Measurements from ENCODE around the gene DNASE2B. TPM values are rescaled to one million over a fixed set of nuclear protein-coding genes. Genes with fewer than 3 reads are reported as not detected.

DNASE2B gene
- total RNA-seq, 1 donor, result not detected

GRCh38 chr1:84352298-84353106 lies 45.8 kb upstream of the DNASE2B start:
- Histone ChIP-seq H3K79me2 (ENCODE audit: insufficient read depth, low read length) (no peaks in the 10 kb centered on the region), H3K4me1 (ENCODE audit: insufficient read depth, low read length) (peaks cover 24% of the 10 kb centered on the region), H3K4me3 (ENCODE audit: insufficient read depth, low read length) (no peak overlapping the region), H3K27me3 (ENCODE audit: insufficient read depth, low read length) (no peaks in the 10 kb centered on the region), H3K27ac (ENCODE audit: low read depth, low read length) (no peak overlapping the region), H3K4me2 (ENCODE audit: insufficient read depth, low read length) (peak overlapping the region; percentile 5), H3K36me3 (ENCODE audit: insufficient read depth, low read length) (no peaks in the 10 kb centered on the region), H3K9me3 (ENCODE audit: low read depth, low read length) (no peaks in the 10 kb centered on the region), H4K20me1 (ENCODE audit: insufficient read depth, low read length) (no peaks in the 10 kb centered on the region), H2AFZ (ENCODE audit: low read length) (peak overlapping the region; percentile 56)
- DNase-seq (ENCODE audit: insufficient read length, low spot score, missing footprints), result no peak
- TF ChIP-seq CTCF (IDR thresholded peaks at IDR 0.05; ENCODE audit: extremely low read depth, low read depth, low read length), result no peak

DNA sequence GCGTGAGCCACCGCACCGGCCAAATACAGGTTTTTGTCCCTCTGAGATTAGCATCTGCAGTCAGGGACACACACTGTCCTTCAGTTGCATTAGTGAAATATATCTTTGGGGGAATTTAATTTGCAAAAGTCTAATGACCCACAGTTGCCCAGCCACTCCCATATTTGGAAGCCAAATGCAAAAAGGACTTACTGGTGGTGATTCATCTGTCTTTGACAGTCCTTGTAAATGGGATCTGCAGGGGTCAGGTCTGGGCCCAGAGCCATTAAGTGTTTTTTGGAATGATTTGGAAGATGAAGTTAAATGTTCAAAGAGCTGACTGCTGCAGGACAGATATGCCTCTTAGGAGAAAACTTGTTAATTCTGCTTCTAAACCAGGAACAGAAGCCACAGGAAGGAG lies 44.6 kb upstream of the DNASE2B start:
- TF ChIP-seq CTCF (IDR thresholded peaks at IDR 0.05; ENCODE audit: extremely low read depth, low read depth, low read length), result no peak
- Histone ChIP-seq H3K36me3 (ENCODE audit: insufficient read depth, low read length) (no peaks in the 10 kb centered on the region), H4K20me1 (ENCODE audit: insufficient read depth, low read length) (no peaks in the 10 kb centered on the region), H3K79me2 (ENCODE audit: insufficient read depth, low read length) (no peaks in the 10 kb centered on the region), H3K4me2 (ENCODE audit: insufficient read depth, low read length) (no peak overlapping the region), H3K4me1 (ENCODE audit: insufficient read depth, low read length) (peaks cover 16% of the 10 kb centered on the region), H3K27me3 (ENCODE audit: insufficient read depth, low read length) (no peaks in the 10 kb centered on the region), H3K9me3 (ENCODE audit: low read depth, low read length) (no peaks in the 10 kb centered on the region), H3K4me3 (ENCODE audit: insufficient read depth, low read length) (no peak overlapping the region), H3K27ac (ENCODE audit: low read depth, low read length) (no peak overlapping the region), H2AFZ (ENCODE audit: low read length) (no peak overlapping the region)
- no peak for DNase-seq (ENCODE audit: insufficient read length, low spot score, missing footprints)

GRCh38 chr1:84355556-84355955 lies 42.7 kb upstream of the DNASE2B start:
- H2AFZ ChIP-seq (ENCODE audit: low read length), result no peak overlapping the region
- no peak for DNase-seq (ENCODE audit: insufficient read length, low spot score, missing footprints)

More at GRCh38 chr1:84355556-84355955, 42.7 kb upstream of the DNASE2B start:
- H3K4me2 ChIP-seq (ENCODE audit: insufficient read depth, low read length), result no peak overlapping the region
- TF ChIP-seq CTCF (IDR thresholded peaks at IDR 0.05; ENCODE audit: extremely low read depth, low read depth, low read length), result no peak
- H3K27ac ChIP-seq (ENCODE audit: low read depth, low read length), result no peak overlapping the region
- no peak overlapping the region for H3K4me3 ChIP-seq (ENCODE audit: insufficient read depth, low read length)
- H3K27me3 ChIP-seq (ENCODE audit: insufficient read depth, low read length), result no peaks in the 10 kb centered on the region
- no peaks in the 10 kb centered on the region for H3K79me2 ChIP-seq (ENCODE audit: insufficient read depth, low read length)
- H3K4me1 ChIP-seq (ENCODE audit: insufficient read depth, low read length), result peaks cover 16% of the 10 kb centered on the region
- no peaks in the 10 kb centered on the region for H4K20me1 ChIP-seq (ENCODE audit: insufficient read depth, low read length)
- H3K9me3 ChIP-seq (ENCODE audit: low read depth, low read length), result no peaks in the 10 kb centered on the region
- no peaks in the 10 kb centered on the region for H3K36me3 ChIP-seq (ENCODE audit: insufficient read depth, low read length)

Data from osteoblast (primary cell).